ENCODE data around the gene GPS1. TPM values are rescaled to one million over a fixed set of nuclear protein-coding genes. Genes with fewer than 3 reads are reported as not detected.
A peak's percentile ranks its signal among the peaks of the same experiment; 100 is the strongest.

Gene GPS1
- total RNA-seq, 1 experiment from 2014 or later = 295 TPM

DNA sequence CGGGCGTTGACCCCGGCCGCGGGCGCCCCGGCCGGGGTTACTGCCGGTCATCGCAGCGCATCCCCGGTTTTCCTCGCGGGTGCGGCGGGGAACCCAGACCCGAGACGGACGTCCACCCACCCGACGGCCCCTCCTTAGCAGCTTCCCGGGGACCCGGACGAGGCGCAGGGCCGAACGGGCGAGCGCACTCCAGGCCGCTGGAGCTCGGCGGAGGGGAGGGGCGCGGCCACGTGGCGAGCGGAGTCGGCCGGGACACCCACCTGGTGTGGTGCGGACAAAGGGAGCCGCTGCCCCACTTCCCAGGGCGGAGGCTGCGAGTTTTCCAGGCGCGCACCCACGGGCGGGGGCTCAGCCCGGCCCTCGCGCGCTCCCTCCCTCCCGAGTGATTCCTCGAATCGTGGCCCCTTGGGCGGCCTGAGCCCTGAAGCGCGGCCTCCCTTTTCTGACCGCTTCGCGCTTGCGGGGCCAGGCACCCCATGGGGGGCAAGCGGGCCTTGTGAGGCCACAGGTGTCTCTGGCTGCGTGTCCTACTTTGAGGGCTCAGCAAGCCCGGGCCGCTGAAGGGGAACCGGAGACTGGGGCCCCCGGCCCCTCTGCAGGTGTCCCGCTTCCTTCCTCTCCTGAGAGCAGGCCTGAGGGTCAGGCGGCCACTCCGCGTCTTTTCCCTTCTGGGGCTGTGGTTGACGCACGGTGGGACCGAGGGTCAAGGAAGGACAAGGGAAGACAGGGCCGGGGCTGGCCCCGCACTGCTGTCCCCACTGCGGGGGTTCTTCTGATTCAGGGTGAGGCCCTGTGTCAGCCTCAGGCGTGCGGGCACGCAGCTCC, 47.5 kb downstream of the GPS1 start:
- in situ Hi-C loops (cut with HindIII; ENCODE audit: low pct_unique_long_range_greater_than_20kb, low sequenced_read_pairs) = no loop called here
- DNase-seq (ENCODE audit: low read depth, low spot score) = no peak

DNA sequence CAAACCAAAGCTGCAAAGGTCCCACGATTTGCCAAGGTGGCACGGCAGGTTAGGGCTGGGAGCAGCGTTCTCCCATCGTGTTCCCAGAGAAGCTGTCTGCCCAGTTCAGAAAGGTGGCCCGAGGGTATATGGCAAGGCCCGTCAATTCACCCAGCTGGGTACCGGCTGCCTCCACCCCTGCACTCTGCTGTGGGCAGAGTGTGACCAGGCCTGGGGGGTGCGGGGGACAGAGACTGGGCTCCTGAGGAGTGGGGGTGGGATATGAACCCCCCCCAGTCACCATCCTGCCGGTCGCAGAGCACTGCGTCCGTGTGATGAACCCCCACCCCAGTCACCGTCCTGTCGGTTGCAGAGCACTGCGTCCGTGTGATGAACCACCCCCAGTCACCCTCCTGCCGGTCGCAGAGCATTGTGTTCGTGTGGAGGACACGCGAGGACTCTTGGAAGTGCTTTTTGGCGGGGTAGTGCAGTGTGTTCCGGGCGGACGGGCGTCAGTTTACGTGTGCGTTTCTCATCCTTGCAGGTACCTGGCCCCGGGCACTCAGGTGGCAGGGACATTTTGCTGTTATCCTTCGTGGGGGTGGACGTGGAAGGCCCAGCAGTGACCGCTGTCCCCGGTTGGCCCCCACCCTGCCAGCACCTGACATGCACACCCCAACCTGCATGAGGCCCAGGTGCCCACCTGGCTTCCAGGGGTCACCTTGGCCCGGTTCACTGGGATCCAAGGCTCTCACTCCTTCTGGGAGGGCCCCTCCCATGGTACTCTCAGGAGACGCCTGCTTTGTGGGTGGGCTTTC, 49.0 kb downstream of the GPS1 start:
- in situ Hi-C loops (cut with HindIII; ENCODE audit: low pct_unique_long_range_greater_than_20kb, low sequenced_read_pairs) = no loop called here
- no peak for DNase-seq (ENCODE audit: low read depth, low spot score)

- no peak for DNase-seq (ENCODE audit: low read depth, low spot score)
- in situ Hi-C loops (cut with HindIII; ENCODE audit: low pct_unique_long_range_greater_than_20kb, low sequenced_read_pairs) = no loop called here
Measured at GRCh38 chr17:82101301-82101715, 49.6 kb downstream of the GPS1 start.

DNA sequence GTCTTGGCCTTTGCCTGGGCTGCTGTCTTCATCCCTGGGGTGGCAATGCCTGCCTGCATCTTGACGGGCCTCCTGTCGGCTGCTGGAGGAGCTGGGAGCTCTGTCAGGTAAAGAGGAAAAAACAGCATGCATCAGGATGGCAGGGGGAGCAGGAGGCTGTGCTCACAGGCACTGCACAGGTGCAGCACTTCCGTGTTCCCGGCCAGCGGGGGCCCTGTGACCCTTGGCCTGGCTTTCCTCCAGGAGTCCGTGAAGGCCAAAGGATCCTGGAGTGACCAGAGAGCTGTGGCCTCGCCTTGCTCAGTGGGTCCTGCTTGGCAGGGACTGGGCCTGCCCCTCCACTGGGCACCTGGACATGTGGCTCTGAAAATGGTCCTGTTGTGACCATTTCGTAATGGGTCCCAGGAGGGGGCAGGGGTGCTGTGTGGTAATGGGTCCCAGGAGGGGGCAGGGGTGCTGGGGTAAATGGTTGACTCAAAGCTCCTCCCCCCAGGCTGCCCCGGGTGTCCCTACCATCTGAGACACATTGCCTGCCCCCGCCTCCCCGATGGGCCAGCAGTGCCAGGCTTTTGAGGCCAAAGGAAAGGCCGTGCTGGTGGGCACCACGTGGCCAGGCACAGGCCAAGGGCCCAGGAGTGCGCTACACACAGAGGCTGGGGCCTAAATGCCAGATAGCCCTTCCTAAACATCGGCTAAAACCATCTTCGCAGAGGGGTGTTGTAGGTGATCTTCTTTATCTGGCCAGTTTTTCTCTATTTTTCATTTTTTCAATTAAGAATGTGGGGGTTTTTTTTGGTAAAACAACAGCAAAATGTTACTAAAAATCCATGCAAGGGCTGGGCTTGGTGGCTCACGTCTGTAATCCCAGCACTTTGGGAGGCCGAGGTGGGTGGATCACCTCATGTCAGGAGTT, 50.3 kb downstream of the GPS1 start:
- in situ Hi-C loops (cut with HindIII; ENCODE audit: low pct_unique_long_range_greater_than_20kb, low sequenced_read_pairs) = no loop called here
- DNase-seq (ENCODE audit: low read depth, low spot score) = no peak

- in situ Hi-C loops (cut with HindIII; ENCODE audit: low pct_unique_long_range_greater_than_20kb, low sequenced_read_pairs) = no loop called here
- no peak for DNase-seq (ENCODE audit: low read depth, low spot score)
Measured at GRCh38 chr17:82103553-82104451, 52.1 kb downstream of the GPS1 start.

DNA sequence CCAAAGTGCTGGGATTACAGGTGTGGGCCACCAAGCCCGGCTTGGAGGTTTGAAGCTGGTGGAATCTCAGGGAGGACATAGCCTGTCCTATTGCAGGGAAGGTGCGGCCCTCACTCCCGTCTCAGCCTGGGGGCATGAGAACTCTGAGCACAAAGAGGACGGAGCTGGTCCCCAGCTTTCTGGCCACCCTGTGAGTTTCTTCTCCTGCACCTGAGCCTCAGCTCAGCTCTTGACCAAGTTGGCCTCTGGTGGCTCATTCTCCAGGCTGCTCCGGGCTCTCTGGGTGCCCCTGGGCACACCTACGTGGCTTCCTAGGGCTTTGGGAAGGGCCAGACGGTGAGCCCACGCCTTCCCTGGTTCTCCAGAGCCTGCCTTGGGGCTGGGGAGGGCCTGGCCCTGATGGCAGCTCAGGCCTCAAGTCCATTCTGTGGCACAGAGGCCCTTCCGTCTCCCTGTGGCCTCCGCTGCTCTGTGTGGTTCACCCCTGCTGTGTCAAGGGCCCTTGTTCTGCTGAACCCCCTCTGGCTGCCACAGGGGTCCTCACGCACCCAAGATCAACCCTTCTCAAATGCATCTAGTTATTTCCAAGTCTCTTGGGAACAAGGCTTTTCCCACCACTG, 53.2 kb downstream of the GPS1 start:
- no peak for DNase-seq (ENCODE audit: low read depth, low spot score)
- in situ Hi-C loops (cut with HindIII; ENCODE audit: low pct_unique_long_range_greater_than_20kb, low sequenced_read_pairs) = no loop called here

DNA sequence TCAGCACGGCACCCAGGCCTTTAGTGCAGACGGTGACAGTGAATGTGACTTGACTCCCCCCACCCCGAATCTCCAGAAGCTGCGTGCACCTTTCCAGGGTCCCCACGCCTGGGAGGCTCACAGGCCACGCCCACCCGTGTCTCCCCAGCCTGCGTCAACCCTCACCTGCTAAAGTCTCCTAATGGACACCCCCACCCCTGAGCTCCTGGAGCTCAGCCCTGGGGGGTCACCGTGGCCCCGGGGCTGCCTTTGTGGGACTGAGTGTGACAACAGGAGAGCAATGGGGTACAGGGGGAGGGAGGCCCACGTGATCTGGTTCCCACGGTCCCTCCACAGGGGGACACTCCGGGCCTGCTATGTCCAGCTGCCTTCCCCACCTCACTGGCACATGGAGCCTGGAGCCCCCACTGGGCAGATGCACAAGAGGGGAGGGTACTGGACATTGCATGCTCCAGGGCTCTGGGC, 53.8 kb downstream of the GPS1 start:
- in situ Hi-C loops (cut with HindIII; ENCODE audit: low pct_unique_long_range_greater_than_20kb, low sequenced_read_pairs) = no loop called here
- no peak for DNase-seq (ENCODE audit: low read depth, low spot score)

GRCh38 chr17:82105882-82106687, 54.4 kb downstream of the GPS1 start:
- in situ Hi-C loops (cut with HindIII; ENCODE audit: low pct_unique_long_range_greater_than_20kb, low sequenced_read_pairs) = no loop called here
- peak; percentile 84 for DNase-seq (ENCODE audit: low read depth, low spot score)

DNA sequence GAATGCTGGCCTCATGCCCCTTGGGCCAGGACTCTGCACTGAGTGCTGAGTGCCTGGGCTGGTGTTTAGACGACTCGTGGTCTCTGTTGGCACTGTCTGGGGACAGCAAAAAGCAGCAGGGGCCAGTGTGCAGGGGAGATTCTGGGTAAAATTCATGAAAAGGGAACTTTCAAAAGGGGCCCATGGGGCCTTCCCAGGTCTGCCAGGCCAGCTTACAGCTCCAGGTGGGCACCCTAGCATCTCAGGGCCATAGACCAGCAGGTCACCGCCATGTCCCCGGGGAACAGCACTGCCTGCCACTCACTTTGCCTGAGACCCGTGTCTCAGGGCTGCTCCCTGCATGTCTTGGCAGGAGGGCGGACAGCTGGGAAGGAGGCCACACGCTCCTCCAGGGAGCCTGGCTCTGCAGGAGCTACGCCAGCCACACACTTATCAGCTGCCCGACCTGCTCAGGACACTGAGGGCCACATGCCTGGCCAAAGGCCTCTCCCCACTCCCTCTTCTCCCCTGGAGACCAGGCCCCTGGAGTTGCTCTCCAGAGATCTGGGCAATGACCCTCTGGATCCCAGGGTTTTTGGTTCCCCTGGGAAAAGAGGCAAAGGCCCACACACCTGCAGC, 55.1 kb downstream of the GPS1 start:
- no peak for DNase-seq (ENCODE audit: low read depth, low spot score)
- in situ Hi-C loops (cut with HindIII; ENCODE audit: low pct_unique_long_range_greater_than_20kb, low sequenced_read_pairs) = no loop called here

Other genes with a start within 250 kb of the GPS1 start
- not detected in 2 replicates for gene GCGR, start 247.7 kb upstream of the GPS1 start, total RNA-seq (2014; rRNA removed; shearing (Covaris generic))
- gene MCRIP1, start 218.6 kb upstream of the GPS1 start, total RNA-seq (2014; rRNA removed; shearing (Covaris generic)) = 144 and 162 TPM in 2 replicates
- gene PPP1R27, start 216.8 kb upstream of the GPS1 start, total RNA-seq (2014; rRNA removed; shearing (Covaris generic)) = 0.56 and 0.63 TPM in 2 replicates
- gene P4HB, start 191.4 kb upstream of the GPS1 start, total RNA-seq (2014; rRNA removed; shearing (Covaris generic)) = 1,826 and 1,949 TPM in 2 replicates
- gene ARHGDIA, start 180.6 kb upstream of the GPS1 start, total RNA-seq (2014; rRNA removed; shearing (Covaris generic)) = 288 and 306 TPM in 2 replicates
- gene ALYREF, start 160.3 kb upstream of the GPS1 start, total RNA-seq (2014; rRNA removed; shearing (Covaris generic)) = 245 and 252 TPM in 2 replicates
- gene ANAPC11, start 160.2 kb upstream of the GPS1 start, total RNA-seq (2014; rRNA removed; shearing (Covaris generic)) = 315 and 336 TPM in 2 replicates
- gene NPB, start 149.7 kb upstream of the GPS1 start, total RNA-seq (2014; rRNA removed; shearing (Covaris generic)) = 0.08 and 0.34 TPM in 2 replicates
- 86.6 and 105 TPM in 2 replicates for gene PCYT2, start 140.5 kb upstream of the GPS1 start, total RNA-seq (2014; rRNA removed; shearing (Covaris generic))
- 23.6 and 24.7 TPM in 2 replicates for gene SIRT7, start 133.7 kb upstream of the GPS1 start, total RNA-seq (2014; rRNA removed; shearing (Covaris generic))
- 73.1 and 73.9 TPM in 2 replicates for gene MAFG, start 124.2 kb upstream of the GPS1 start, total RNA-seq (2014; rRNA removed; shearing (Covaris generic))
- 335 and 351 TPM in 2 replicates for gene PYCR1, start 114.6 kb upstream of the GPS1 start, total RNA-seq (2014; rRNA removed; shearing (Covaris generic))
- gene MYADML2, start 104.7 kb upstream of the GPS1 start, total RNA-seq (2014; rRNA removed; shearing (Covaris generic)) = not detected in 2 replicates
- gene NOTUM, start 90.7 kb upstream of the GPS1 start, total RNA-seq (2014; rRNA removed; shearing (Covaris generic)) = 3.0 TPM in 2 replicates
- 80.5 and 81.9 TPM in 2 replicates for gene ASPSCR1, start 74.3 kb upstream of the GPS1 start, total RNA-seq (2014; rRNA removed; shearing (Covaris generic))
- 130 and 134 TPM in 2 replicates for gene CENPX, start 29.0 kb upstream of the GPS1 start, total RNA-seq (2014; rRNA removed; shearing (Covaris generic))
- gene LRRC45, start 28.6 kb upstream of the GPS1 start, total RNA-seq (2014; rRNA removed; shearing (Covaris generic)) = 33.7 and 40.4 TPM in 2 replicates
- gene RAC3, start 20.2 kb upstream of the GPS1 start, total RNA-seq (2014; rRNA removed; shearing (Covaris generic)) = 38.0 and 45.8 TPM in 2 replicates
- gene DCXR, start 14.2 kb upstream of the GPS1 start, total RNA-seq (2014; rRNA removed; shearing (Covaris generic)) = 120 and 129 TPM in 2 replicates
- 29.2 and 29.3 TPM in 2 replicates for gene RFNG, start 87 bp upstream of the GPS1 start, total RNA-seq (2014; rRNA removed; shearing (Covaris generic))
- 182 and 198 TPM in 2 replicates for gene DUS1L, start 13.9 kb downstream of the GPS1 start, total RNA-seq (2014; rRNA removed; shearing (Covaris generic))
- gene FASN, start 46.3 kb downstream of the GPS1 start, total RNA-seq (2014; rRNA removed; shearing (Covaris generic)) = 147 and 184 TPM in 2 replicates
- gene CCDC57, start 160.9 kb downstream of the GPS1 start, total RNA-seq (2014; rRNA removed; shearing (Covaris generic)) = 15.7 and 17.8 TPM in 2 replicates
- gene SLC16A3, start 177.1 kb downstream of the GPS1 start, total RNA-seq (2014; rRNA removed; shearing (Covaris generic)) = 9.6 and 12.8 TPM in 2 replicates
- 18.0 and 23.6 TPM in 2 replicates for gene CSNK1D, start 221.8 kb downstream of the GPS1 start, total RNA-seq (2014; rRNA removed; shearing (Covaris generic))